HFFc6 (cell line): Measurements from ENCODE around the gene CNFN. TPM values are rescaled to one million over a fixed set of nuclear protein-coding genes. Genes with fewer than 3 reads are reported as not detected.

Experiments
- microRNA-seq: library from miRNA; unstranded; fragments of <30 nt; microRNA quantifications from one replicate; pipeline ENCODE4, GENCODE V29; 2019
- total RNA-seq, 6 experiments: library from RNA; stranded (reverse); fragmentation: NEBNext Ultra II Directional; extraction: Animal tissue kit (Norgen Biotek cat#: 25700); gene quantifications; 2 replicates in 1 of 6; 3 replicates in 5 of 6; pipeline ENCODE4 v1.2.3, GENCODE V29; 2021

Gene CNFN
- total RNA-seq, 6 experiments from 2014 or later: 0.48 to 0.80 (median 0.68) TPM

Small RNA genes within 50 kb of the gene (microRNA-seq; reads per million reads assigned to microRNA genes)
- not detected for gene MIR8077

Other genes with a start within 250 kb of the CNFN start
- 10 to 100 TPM; 19.2 to 24.9 (median 20.2) TPM for gene DEDD2, start 172.6 kb downstream of the CNFN start, total RNA-seq
- gene ZNF526, start 170.0 kb downstream of the CNFN start, total RNA-seq: 10 to 100 TPM; 14.0 to 18.2 (median 16.1) TPM
- 10 to 100 TPM; 36.3 to 45.5 (median 43.1) TPM for gene GSK3A, start 147.7 kb downstream of the CNFN start, total RNA-seq
- gene ERF, start 135.2 kb downstream of the CNFN start, total RNA-seq: 10 to 100 TPM; 74.7 to 87.8 (median 78.8) TPM
- 10 to 100 TPM; 67.6 to 75.4 (median 73.7) TPM for gene CIC, start 121.0 kb downstream of the CNFN start, total RNA-seq
- 1 to 10 TPM in 1 of 6 experiments, under 1 TPM in 5; 0.67 to 2.0 (median 0.86) TPM for gene PRR19, start 88.2 kb downstream of the CNFN start, total RNA-seq
- gene PAFAH1B3, start 87.7 kb downstream of the CNFN start, total RNA-seq: 10 to 100 TPM; 32.3 to 43.5 (median 40.7) TPM
- gene TMEM145, start 77.0 kb downstream of the CNFN start, total RNA-seq: under 1 TPM; 0.12 to 0.47 (median 0.34) TPM
- gene MEGF8, start 64.7 kb downstream of the CNFN start, total RNA-seq: 10 to 100 TPM; 17.7 to 23.6 (median 18.8) TPM
- gene LIPE, start 37.1 kb upstream of the CNFN start, total RNA-seq: 1 to 10 TPM; 4.7 to 9.2 (median 7.1) TPM
- not detected for gene CXCL17, start 52.6 kb upstream of the CNFN start, total RNA-seq
- gene CEACAM1, start 138.2 kb upstream of the CNFN start, total RNA-seq: not detected
- not detected for gene CEACAM8, start 204.6 kb upstream of the CNFN start, total RNA-seq